SK-N-SH treated with all-trans-retinoic acid at 6 μM for 48 hours (cell line): ENCODE measurements around the gene LUC7L.

Experiments
- ATAC-seq: fragments of 200-7000 bp; cut with Tn5 transposase; 3 replicates; pipeline ENCODE4 v1.9.1; 2020; ENCODE audit warnings: mild to moderate bottlenecking, moderate library complexity
- ARNTL ChIP-seq: fragments of 450-650 bp; formaldehyde crosslinking; IDR thresholded peaks from 2 replicates; pipeline ENCODE4 v1.5.0; 2020; ENCODE audit warnings: low read depth, mild to moderate bottlenecking, moderate library complexity, borderline replicate concordance
- BACH2 ChIP-seq: fragments of 250-450 bp; sonication (Bioruptor Pico); IDR thresholded peaks from 2 replicates; pipeline ENCODE4 v1.9.0; 2021; ENCODE audit warnings: mild to moderate bottlenecking, borderline replicate concordance
- CREB5 ChIP-seq: fragments of 250-450 bp; sonication (Bioruptor Pico); IDR thresholded peaks from 2 replicates; pipeline ENCODE4 v1.5.1; 2020; ENCODE audit warnings: low read depth, mild to moderate bottlenecking, moderate library complexity
- CSDC2 ChIP-seq: fragments of 250-450 bp; sonication (Bioruptor Pico); IDR thresholded peaks from 2 replicates; pipeline ENCODE4 v1.5.0; 2020; ENCODE audit warnings: mild to moderate bottlenecking, moderate library complexity
- CSRNP3 ChIP-seq: fragments of 250-450 bp; sonication (Bioruptor Pico); IDR thresholded peaks from 2 replicates; pipeline ENCODE4 v1.5.1; 2021; ENCODE audit warnings: mild to moderate bottlenecking, moderate library complexity
- ESRRG ChIP-seq: fragments of 250-450 bp; sonication (Bioruptor Pico); IDR thresholded peaks from 2 replicates; pipeline ENCODE4 v1.6.1; 2021; ENCODE audit warnings: mild to moderate bottlenecking
- ISL1 ChIP-seq: fragments of 250-450 bp; sonication (Bioruptor Pico); IDR thresholded peaks from 2 replicates; pipeline ENCODE4 v2.1.2; 2022; ENCODE audit warnings: mild to moderate bottlenecking, moderate library complexity
- OSR1 ChIP-seq: fragments of 250-450 bp; sonication (Bioruptor Pico); IDR thresholded peaks from 2 replicates; pipeline ENCODE4 v1.8.0; 2022; ENCODE audit warnings: moderate library complexity, mild to moderate bottlenecking, inconsistent platforms
- PATZ1 ChIP-seq: fragments of 250-450 bp; sonication (Bioruptor Pico); IDR thresholded peaks from 2 replicates; pipeline ENCODE4 v1.8.0; 2020; ENCODE audit warnings: mild to moderate bottlenecking, moderate library complexity, borderline replicate concordance
- POU6F1 ChIP-seq: fragments of 250-450 bp; sonication (Bioruptor Pico); IDR thresholded peaks from 2 replicates; pipeline ENCODE4 v1.8.0; 2021; ENCODE audit warnings: low read depth, mild to moderate bottlenecking, moderate library complexity, borderline replicate concordance
- PPARA ChIP-seq: fragments of 250-450 bp; sonication (Bioruptor Pico); IDR thresholded peaks from 2 replicates; pipeline ENCODE4 v1.5.0; 2020; ENCODE audit warnings: mild to moderate bottlenecking, borderline replicate concordance
- RARB ChIP-seq: fragments of 250-450 bp; sonication (Bioruptor Pico); IDR thresholded peaks from 2 replicates; pipeline ENCODE4 v1.8.0; 2021; ENCODE audit warnings: mild to moderate bottlenecking, moderate library complexity
- SNAI2 ChIP-seq: fragments of 250-450 bp; sonication (Bioruptor Pico); IDR thresholded peaks from 2 replicates; pipeline ENCODE4 v1.5.0; 2020; ENCODE audit warnings: mild to moderate bottlenecking, moderate library complexity
- TCF4 ChIP-seq: fragments of 250-450 bp; sonication (Bioruptor Pico); IDR thresholded peaks from 2 replicates; pipeline ENCODE4 v1.8.0; 2021; ENCODE audit warnings: mild to moderate bottlenecking, moderate library complexity, borderline replicate concordance
- TOX ChIP-seq: fragments of 250-450 bp; sonication (Bioruptor Pico); IDR thresholded peaks from 2 replicates; pipeline ENCODE4 v1.8.0; 2021; ENCODE audit warnings: mild to moderate bottlenecking, moderate library complexity, borderline replicate concordance
- TSHZ2 ChIP-seq: fragments of 250-450 bp; sonication (Bioruptor Pico); IDR thresholded peaks from 2 replicates; pipeline ENCODE4 v1.5.0; 2020; ENCODE audit warnings: mild to moderate bottlenecking, moderate library complexity
- ZC3H10 ChIP-seq: fragments of 250-450 bp; sonication (Bioruptor Pico); IDR thresholded peaks from 2 replicates; pipeline ENCODE4 v1.5.1; 2021; ENCODE audit warnings: mild to moderate bottlenecking, moderate library complexity
- ZFP3 ChIP-seq: fragments of 250-450 bp; sonication (Bioruptor Pico); IDR thresholded peaks from 2 replicates; pipeline ENCODE4 v1.5.0; 2020; ENCODE audit warnings: mild to moderate bottlenecking, moderate library complexity
- ZFP30 ChIP-seq: fragments of 450-650 bp; formaldehyde crosslinking; IDR thresholded peaks from 2 replicates; pipeline ENCODE4 v1.5.0; 2022; ENCODE audit warnings: mild to moderate bottlenecking, moderate library complexity
- ZNF565 ChIP-seq: fragments of 450-650 bp; formaldehyde crosslinking; conservative IDR thresholded peaks from 2 replicates; pipeline ENCODE4 v1.5.0; 2020; ENCODE audit warnings: low read depth, mild to moderate bottlenecking, moderate library complexity
- ZNF70 ChIP-seq: fragments of 450-650 bp; formaldehyde crosslinking; IDR thresholded peaks from 2 replicates; pipeline ENCODE4 v1.5.0; 2020; ENCODE audit warnings: mild to moderate bottlenecking, moderate library complexity
- ZNF8 ChIP-seq: fragments of 450-650 bp; formaldehyde crosslinking; IDR thresholded peaks from 2 replicates; pipeline ENCODE4 v1.5.0; 2020; ENCODE audit warnings: mild to moderate bottlenecking, moderate library complexity

Gene LUC7L

GRCh38 chr16:144797-145252 is 84.4 kb downstream of the LUC7L start:
- no peak for TF ChIP-seq ZC3H10 (CRISPR knock-in tag)
- TF ChIP-seq SNAI2 (CRISPR knock-in tag) = no peak
- no peak for TF ChIP-seq PPARA (CRISPR knock-in tag)
- TF ChIP-seq OSR1 (CRISPR knock-in tag) = no peak
- TF ChIP-seq CREB5 (CRISPR knock-in tag) = no peak
- TF ChIP-seq ZNF8 (CRISPR knock-in tag) = no peak
- no peak for TF ChIP-seq ZFP3 (CRISPR knock-in tag)
- no peak for TF ChIP-seq TOX
- no peak for TF ChIP-seq BACH2 (CRISPR knock-in tag)
- no peak for TF ChIP-seq ESRRG (CRISPR knock-in tag)
- TF ChIP-seq TCF4 = no peak
- no peak for ATAC-seq

GRCh38 chr16:143456-143855 is 85.8 kb downstream of the LUC7L start:
- TF ChIP-seq ZFP3 (CRISPR knock-in tag) = no peak
- TF ChIP-seq TOX = no peak
- TF ChIP-seq ESRRG (CRISPR knock-in tag) = no peak
- no peak for TF ChIP-seq ZNF70
- no peak for TF ChIP-seq PATZ1
- no peak for TF ChIP-seq TSHZ2 (CRISPR knock-in tag)
- no peak for TF ChIP-seq PPARA (CRISPR knock-in tag)
- no peak for TF ChIP-seq SNAI2 (CRISPR knock-in tag)
- no peak for TF ChIP-seq CSDC2 (CRISPR knock-in tag)
- TF ChIP-seq RARB = no peak
- no peak for TF ChIP-seq CSRNP3 (CRISPR knock-in tag)
- TF ChIP-seq ISL1 (CRISPR knock-in tag) = no peak
- no peak for TF ChIP-seq ZNF565 (CRISPR knock-in tag)
- no peak for TF ChIP-seq BACH2 (CRISPR knock-in tag)
- ATAC-seq = no peak

- ATAC-seq = no peak
- TF ChIP-seq POU6F1 (CRISPR knock-in tag) = no peak
- TF ChIP-seq ISL1 (CRISPR knock-in tag) = no peak
- TF ChIP-seq ZFP3 (CRISPR knock-in tag) = no peak
- TF ChIP-seq ZNF565 (CRISPR knock-in tag) = no peak
- TF ChIP-seq ARNTL (CRISPR knock-in tag) = no peak
- no peak for TF ChIP-seq CREB5 (CRISPR knock-in tag)
- no peak for TF ChIP-seq ZFP30 (CRISPR knock-in tag)
- TF ChIP-seq PPARA (CRISPR knock-in tag) = no peak
- no peak for TF ChIP-seq TCF4
- no peak for TF ChIP-seq ESRRG (CRISPR knock-in tag)
- no peak for TF ChIP-seq ZC3H10 (CRISPR knock-in tag)
- TF ChIP-seq RARB = no peak
- no peak for TF ChIP-seq TOX
- no peak for TF ChIP-seq TSHZ2 (CRISPR knock-in tag)
- no peak for TF ChIP-seq BACH2 (CRISPR knock-in tag)
- TF ChIP-seq ZNF8 (CRISPR knock-in tag) = no peak
These were observed 86.2 kb downstream of the LUC7L start for GRCh38 chr16:143047-143446.
